C4-2B (cell line): ENCODE data around the gene IL18.

Experiments
- CTCF ChIP-seq: fragments of 450-650 bp; conservative IDR thresholded peaks from 2 replicates; pipeline ENCODE4 v1.5.1; 2017; ENCODE audit warnings: mild to moderate bottlenecking
- ZFX ChIP-seq: fragments of 450-650 bp; IDR thresholded peaks from 2 replicates; pipeline ENCODE4 v1.6.1; 2017

- no peak for TF ChIP-seq CTCF
- no peak for TF ChIP-seq ZFX
Observed at GRCh38 chr11:112175599-112175952, 11.7 kb upstream of the IL18 start.
